Right ventricle myocardium inferior (tissue), 1 donor: ENCODE data around the gene MARCOL. TPM values are rescaled to one million over a fixed set of nuclear protein-coding genes. Genes with fewer than 3 reads are reported as not detected.
"Not testable (repeated sequence)": the region's sequence is repeated elsewhere in the genome, so short reads cannot be mapped to it uniquely, and the experiment has no call there.

Experiments
- ATAC-seq: fragments of 200-7000 bp; cut with Tn5 transposase; one replicate; pipeline ENCODE4 v1.9.1; 2020; ENCODE audit warnings: mild to moderate bottlenecking, moderate library complexity
- DNase-seq: peaks from one replicate; pipeline ENCODE4 v3.0.0; 2021; ENCODE audit errors: missing footprints
- intact Hi-C: fragments of 100-400 bp; cut with DNase I; formaldehyde crosslinking; loops from one replicate; pipeline ENCODE4 v1.11.0; 2022
- total RNA-seq: library from RNA; stranded (reverse); fragmentation: NEBNext Ultra II Directional; extraction: Animal tissue kit (Norgen Biotek cat#: 25700); gene quantifications from one replicate; pipeline ENCODE4 v1.2.1, GENCODE V29; 2021
- donor health status: DM: no; HTN: yes; CAD: no; lungs with severe emphysema.

Gene MARCOL
- total RNA-seq, 1 donor from 2014 or later: not detected

GRCh38 chr5:148255456-148255855 lies 17.1 kb downstream of the MARCOL start:
- no peak for DNase-seq
- no peak for ATAC-seq
- intact Hi-C loops: no loop called here

GRCh38 chr5:148259288-148259687 lies 21.0 kb downstream of the MARCOL start:
- DNase-seq (no peak), ATAC-seq (no peak)
- intact Hi-C loops: no loop called here

GRCh38 chr5:148261221-148261620 lies 22.9 kb downstream of the MARCOL start:
- DNase-seq (no peak), ATAC-seq (no peak)
- intact Hi-C loops: no loop called here

DNA sequence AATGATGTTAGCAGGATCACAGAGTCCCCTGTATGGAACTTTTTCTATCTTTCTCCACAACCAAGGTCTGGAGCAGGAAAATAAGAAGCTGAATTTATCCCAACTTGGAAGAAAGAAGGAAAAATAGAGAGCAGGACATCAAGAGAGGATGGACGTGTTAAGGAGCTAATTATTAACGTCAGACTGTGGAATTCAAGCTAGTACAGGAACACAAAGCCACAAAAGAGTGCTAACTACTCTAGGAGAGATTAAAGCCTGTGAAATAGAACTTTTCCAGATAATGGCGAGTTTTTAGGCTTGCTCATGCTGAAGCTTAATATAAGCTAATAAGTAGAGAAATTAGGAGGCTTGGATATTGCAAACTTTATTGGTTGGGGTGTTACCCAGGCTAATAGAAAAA lies 29.6 kb downstream of the MARCOL start:
- DNase-seq (no peak), ATAC-seq (no peak)
- intact Hi-C loops: no loop called here

GRCh38 chr5:148268566-148268965 lies 30.2 kb downstream of the MARCOL start, which contains the start of gene SPINK13:
SPINK13 (plus strand) TSS chr5:148268794; CDS start chr5:148270073, 1,279 bp downstream.
- ATAC-seq: no peak
- DNase-seq: no peak
- intact Hi-C loops: no loop called here

DNA sequence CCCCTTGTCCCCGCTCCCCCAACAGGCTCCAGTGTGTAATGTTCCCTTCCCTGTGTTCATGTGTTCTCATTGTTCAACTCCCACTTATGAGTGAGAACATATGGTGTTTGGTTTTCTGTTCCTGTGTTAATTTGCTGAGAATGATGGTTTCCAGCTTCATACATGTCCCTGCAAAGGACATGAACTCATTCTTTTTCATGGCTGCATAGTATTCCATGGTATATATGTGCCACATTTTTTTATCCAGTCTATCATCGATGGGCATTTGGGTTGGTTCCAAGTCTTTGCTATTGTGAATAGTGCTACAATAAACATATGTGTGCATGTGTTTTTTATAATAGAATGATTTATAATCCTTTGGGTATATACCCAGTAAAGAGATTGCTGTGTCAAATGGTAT lies 36.8 kb downstream of the MARCOL start:
- DNase-seq, ATAC-seq, intact Hi-C loops: not testable (repeated sequence)

DNA sequence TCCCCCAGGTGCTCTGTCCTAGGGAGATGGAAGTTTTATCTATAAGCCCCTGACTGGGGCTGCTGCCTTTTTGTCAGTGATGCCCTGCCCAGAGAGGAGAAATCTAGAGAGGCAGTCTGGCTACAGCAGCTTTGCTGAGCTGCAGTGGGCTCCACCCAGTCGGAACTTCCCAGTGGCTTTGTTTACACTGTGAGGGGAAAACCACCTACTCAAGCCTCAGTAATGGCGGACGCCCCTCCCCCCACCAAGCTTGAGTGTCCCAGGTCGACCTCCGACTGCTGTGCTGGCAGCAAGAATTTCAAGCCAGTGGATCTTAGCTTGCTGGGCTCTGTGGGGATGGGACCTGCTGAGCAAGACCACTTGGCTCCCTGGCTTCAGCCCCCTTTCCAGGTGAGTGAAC lies 42.6 kb downstream of the MARCOL start:
- intact Hi-C loops, ATAC-seq, DNase-seq: not testable (repeated sequence)

DNA sequence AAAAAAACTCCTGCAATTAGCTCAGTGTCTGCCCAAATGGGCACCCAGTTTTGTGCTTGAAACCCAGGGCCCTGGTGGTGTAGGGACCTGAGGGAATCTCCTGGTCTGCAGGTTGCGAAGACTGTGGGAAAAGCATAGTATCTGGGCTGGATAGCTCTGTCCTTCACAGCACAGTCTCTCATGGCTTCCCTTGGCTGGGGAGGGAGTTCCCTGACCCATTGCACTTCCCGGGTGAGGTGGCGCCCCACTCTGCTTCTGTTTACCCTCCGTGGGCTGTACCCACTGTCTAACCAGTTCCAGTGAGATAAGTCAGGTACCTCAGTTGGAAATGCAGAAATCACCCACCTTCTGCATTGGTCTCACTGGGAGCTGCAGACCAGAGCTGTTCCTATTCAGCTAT lies 43.0 kb downstream of the MARCOL start:
- ATAC-seq, DNase-seq, intact Hi-C loops: not testable (repeated sequence)

DNA sequence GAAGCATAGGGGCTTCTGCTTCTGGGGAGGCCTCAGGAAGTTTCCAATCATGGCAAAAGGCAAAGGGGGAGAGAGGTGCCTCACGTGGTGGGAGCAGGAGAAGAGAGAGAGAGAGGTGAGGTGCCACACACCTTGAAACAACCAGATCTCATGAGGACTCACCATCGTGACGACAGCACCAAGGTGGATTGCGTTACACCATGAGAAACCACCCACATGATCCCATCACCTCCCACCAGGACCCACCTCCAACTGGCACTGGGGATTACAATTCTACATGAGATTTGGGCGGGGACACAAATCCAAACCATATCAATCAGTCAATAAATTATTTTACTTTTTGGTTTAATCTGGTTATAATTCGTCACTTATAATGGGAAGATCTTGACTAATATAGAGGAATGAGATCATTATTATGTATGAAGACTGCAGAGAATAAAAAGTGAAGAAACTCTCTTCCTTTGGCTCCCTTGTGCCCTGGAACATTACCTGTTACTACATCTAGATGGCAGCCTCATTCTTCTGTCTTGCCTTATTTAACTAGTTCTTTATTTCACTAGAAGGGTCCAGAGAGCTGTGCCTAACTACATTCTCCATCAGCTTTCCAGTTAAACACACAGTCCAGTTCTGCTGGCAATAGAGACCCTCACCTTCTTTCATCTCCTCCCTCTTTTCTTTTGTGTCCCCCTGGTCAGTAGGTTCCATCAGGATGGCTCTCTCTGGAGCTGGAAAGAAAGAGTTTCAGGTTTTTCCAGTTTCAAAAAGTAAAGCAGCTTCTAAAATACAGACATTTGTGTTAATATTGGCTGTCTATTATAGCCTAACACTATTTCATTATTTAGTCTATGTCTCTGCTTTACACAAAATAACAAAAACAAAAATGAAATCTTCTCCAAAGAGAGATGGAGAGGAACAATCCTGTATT lies 52.2 kb downstream of the MARCOL start:
- DNase-seq (no peak), ATAC-seq (no peak)
- intact Hi-C loops: loop anchor here (2.0 to 10.0 kb wide), 3 partner anchors 74 to 442 kb away; no protein-coding TSS in a partner anchor

Other genes with a start within 250 kb of the MARCOL start
- gene SPINK5, start 174.5 kb upstream of the MARCOL start, total RNA-seq: 1.1 TPM
- gene SPINK14, start 70.0 kb upstream of the MARCOL start, total RNA-seq: not detected
- gene SPINK6, start 35.5 kb upstream of the MARCOL start, total RNA-seq: not detected
- not detected for gene SPINK13, start 30.3 kb downstream of the MARCOL start, total RNA-seq
- not detected for gene SPINK7, start 73.9 kb downstream of the MARCOL start, total RNA-seq
- not detected for gene SPINK9, start 97.0 kb downstream of the MARCOL start, total RNA-seq
- 32.8 TPM for gene FBXO38, start 145.4 kb downstream of the MARCOL start, total RNA-seq